ENCODE results near the gene PRIMA1. TPM values are rescaled to one million over a fixed set of nuclear protein-coding genes. Genes with fewer than 3 reads are reported as not detected.

The PRIMA1 gene
- total and polyA plus RNA-seq, 2 donors from 2014 or later, result 1.0 to 1.7 TPM

DNA sequence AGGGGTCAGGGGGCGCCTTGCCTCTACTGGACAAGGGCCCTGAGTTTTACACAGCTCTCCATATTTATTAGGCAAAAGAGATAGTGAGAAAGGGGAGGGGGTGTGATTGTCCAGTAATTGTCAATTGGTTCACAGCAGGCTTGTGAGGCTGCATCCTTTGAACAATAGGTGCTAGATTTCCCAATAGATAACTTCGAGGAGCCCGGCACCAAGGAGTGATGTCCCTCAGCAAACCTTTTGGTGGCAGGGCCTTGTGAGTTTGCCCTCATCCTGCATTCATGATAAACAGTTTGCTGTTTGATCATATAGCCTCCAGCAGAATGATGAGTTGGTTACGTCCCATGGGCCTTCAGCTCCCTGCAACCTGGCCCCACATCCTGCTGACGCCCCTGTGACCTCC, 2.7 kb upstream of the PRIMA1 start:
- intact Hi-C loops (cut with DNase I), result no loop called here

DNA sequence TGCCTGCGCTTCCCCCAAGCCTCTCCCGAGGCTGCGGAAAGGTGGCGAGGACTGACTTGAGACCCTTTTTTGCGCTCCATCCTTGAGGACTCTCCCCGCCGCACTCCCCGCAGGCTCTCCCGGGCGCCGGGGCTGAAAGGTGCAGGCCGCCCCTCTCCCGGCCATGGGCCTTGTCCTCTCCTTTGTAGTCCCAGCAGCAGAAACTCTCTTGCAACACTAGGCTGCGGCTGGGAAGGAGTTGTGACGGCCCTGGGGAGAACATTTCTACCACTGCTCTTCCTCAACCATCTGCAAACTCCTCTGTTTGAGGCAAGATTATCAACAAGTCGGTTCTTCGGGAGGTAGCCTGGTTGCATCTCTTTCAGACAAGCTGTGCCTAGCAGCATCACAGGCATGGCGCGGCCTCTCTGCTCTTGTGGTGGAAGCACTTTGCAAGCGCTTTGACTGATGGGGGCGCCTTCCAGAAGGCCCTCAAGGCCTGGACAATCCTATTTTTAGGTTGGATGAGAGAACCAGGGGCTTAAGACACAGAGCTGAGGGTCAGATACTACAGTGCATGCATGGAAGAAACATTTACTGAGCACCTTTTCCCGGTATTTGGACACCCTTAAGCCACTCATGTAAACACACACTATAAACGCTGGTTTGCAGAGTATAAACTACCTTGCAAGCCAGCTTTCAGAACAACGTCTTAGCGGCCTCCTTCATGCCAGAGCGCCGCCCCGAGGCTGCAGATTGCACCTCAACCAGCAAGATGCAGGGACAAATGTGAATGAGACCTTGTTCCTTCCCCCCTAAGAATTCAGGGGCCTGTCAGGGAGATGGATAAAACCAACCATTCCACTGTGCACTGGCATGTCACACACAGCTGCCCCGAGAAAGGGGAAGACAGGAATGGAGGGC, 1.2 kb upstream of the PRIMA1 start:
- TF ChIP-seq, protein P1, sequence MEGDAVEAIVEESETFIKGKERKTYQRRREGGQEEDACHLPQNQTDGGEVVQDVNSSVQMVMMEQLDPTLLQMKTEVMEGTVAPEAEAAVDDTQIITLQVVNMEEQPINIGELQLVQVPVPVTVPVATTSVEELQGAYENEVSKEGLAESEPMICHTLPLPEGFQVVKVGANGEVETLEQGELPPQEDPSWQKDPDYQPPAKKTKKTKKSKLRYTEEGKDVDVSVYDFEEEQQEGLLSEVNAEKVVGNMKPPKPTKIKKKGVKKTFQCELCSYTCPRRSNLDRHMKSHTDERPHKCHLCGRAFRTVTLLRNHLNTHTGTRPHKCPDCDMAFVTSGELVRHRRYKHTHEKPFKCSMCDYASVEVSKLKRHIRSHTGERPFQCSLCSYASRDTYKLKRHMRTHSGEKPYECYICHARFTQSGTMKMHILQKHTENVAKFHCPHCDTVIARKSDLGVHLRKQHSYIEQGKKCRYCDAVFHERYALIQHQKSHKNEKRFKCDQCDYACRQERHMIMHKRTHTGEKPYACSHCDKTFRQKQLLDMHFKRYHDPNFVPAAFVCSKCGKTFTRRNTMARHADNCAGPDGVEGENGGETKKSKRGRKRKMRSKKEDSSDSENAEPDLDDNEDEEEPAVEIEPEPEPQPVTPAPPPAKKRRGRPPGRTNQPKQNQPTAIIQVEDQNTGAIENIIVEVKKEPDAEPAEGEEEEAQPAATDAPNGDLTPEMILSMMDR (IDR thresholded peaks at IDR 0.05; ENCODE audit: borderline replicate concordance, extremely low read depth, insufficient read depth), result no peak
- no peaks in the 10 kb centered on the region for H3K36me3 ChIP-seq (ENCODE audit: control insufficient read depth in 2 of 3, insufficient read depth in 3 of 3, low read length in 3 of 3)
- H3K27ac ChIP-seq (ENCODE audit: low read depth in 2 of 2, low read length in 2 of 2), result no peak overlapping the region
- H3K9me3 ChIP-seq (ENCODE audit: control insufficient read depth in 2 of 3, insufficient read depth in 1 of 3, low read length in 3 of 3), result no peaks in the 10 kb centered on the region
- DNase-seq (no peak), FAIRE-seq (no peak)
- intact Hi-C loops (cut with DNase I), result no loop called here
- no peaks in the 10 kb centered on the region for H3K27me3 ChIP-seq (ENCODE audit: control insufficient read depth, insufficient read depth, low read length)
- no peaks in the 10 kb centered on the region for H3K4me1 ChIP-seq (ENCODE audit: control insufficient read depth in 2 of 3, insufficient read depth in 2 of 3, low read depth in 1 of 3, low read length in 3 of 3)
- no peak overlapping the region for H3K9ac ChIP-seq (ENCODE audit: low read length in 3 of 3)
- no peak overlapping the region for H3K4me3 ChIP-seq (ENCODE audit: low read length in 3 of 3)

More for the DNA sequence above, 2.7 kb upstream of the PRIMA1 start:
- FAIRE-seq, result no peak
- DNase-seq, result no peak
- H3K27me3 ChIP-seq (ENCODE audit: control insufficient read depth, insufficient read depth, low read length), result no peaks in the 10 kb centered on the region
- TF ChIP-seq, protein P1 (IDR thresholded peaks at IDR 0.05; ENCODE audit: borderline replicate concordance, extremely low read depth, insufficient read depth), result no peak
- H3K4me1 ChIP-seq (ENCODE audit: control insufficient read depth in 2 of 3, insufficient read depth in 2 of 3, low read depth in 1 of 3, low read length in 3 of 3), result no peaks in the 10 kb centered on the region
- no peaks in the 10 kb centered on the region for H3K36me3 ChIP-seq (ENCODE audit: control insufficient read depth in 2 of 3, insufficient read depth in 3 of 3, low read length in 3 of 3)
- H3K27ac ChIP-seq (ENCODE audit: low read depth in 2 of 2, low read length in 2 of 2), result no peak overlapping the region
- no peaks in the 10 kb centered on the region for H3K9me3 ChIP-seq (ENCODE audit: control insufficient read depth in 2 of 3, insufficient read depth in 1 of 3, low read length in 3 of 3)
- no peak overlapping the region for H3K9ac ChIP-seq (ENCODE audit: low read length in 3 of 3)
- H3K4me3 ChIP-seq (ENCODE audit: low read length in 3 of 3), result no peak overlapping the region

DNA sequence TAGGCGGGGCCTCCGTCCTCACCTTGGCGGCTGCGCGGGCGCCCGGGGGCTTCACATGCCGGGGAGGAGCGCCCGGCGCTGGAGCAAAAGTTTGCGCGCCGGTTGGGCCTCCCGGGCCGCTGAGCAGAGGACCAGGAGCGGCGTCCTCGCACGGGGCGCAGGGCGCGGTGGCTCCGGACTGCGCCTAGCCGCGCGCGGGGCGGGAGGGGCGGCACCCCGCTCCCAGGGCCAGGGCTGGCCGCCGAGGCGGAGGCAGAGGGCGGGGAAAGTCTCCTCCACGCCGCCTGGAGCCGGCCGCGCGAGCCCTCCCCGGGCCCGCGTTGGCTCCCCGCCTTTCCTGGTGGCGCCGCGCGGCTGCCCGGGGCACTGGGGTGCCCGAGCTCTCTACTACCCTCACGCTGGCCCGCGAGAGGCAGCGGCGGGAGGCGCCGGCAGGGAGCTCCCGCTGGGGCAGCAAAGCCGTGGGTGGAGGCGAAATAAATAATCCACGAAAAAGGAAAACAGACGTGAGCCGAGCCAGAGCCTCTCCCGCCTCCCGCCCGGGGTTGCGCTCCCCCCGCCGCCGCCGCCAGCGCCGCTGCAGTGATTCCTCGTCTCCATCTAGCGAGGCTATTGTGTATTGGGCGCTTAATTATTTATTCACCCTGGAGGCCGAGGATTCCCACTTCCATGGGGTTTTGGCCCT, 400 bp upstream of the PRIMA1 start:
- TF ChIP-seq, protein P1 (IDR thresholded peaks at IDR 0.05; ENCODE audit: borderline replicate concordance, extremely low read depth, insufficient read depth), result peak; percentile 35
- intact Hi-C loops (cut with DNase I), result no loop called here

More for the DNA sequence above, 400 bp upstream of the PRIMA1 start:
- no peaks in the 10 kb centered on the region for H3K27me3 ChIP-seq (ENCODE audit: control insufficient read depth, insufficient read depth, low read length)
- peak overlapping the region in 1 of 3 donors; percentile 21 for H3K4me3 ChIP-seq (ENCODE audit: low read length in 3 of 3)
- H3K9me3 ChIP-seq (ENCODE audit: control insufficient read depth in 2 of 3, insufficient read depth in 1 of 3, low read length in 3 of 3), result no peaks in the 10 kb centered on the region
- H3K27ac ChIP-seq (ENCODE audit: low read depth in 2 of 2, low read length in 2 of 2), result no peak overlapping the region
- no peaks in the 10 kb centered on the region for H3K36me3 ChIP-seq (ENCODE audit: control insufficient read depth in 2 of 3, insufficient read depth in 3 of 3, low read length in 3 of 3)
- H3K4me1 ChIP-seq (ENCODE audit: control insufficient read depth in 2 of 3, insufficient read depth in 2 of 3, low read depth in 1 of 3, low read length in 3 of 3), result no peaks in the 10 kb centered on the region
- no peak overlapping the region for H3K9ac ChIP-seq (ENCODE audit: low read length in 3 of 3)
- FAIRE-seq (no peak), DNase-seq (peak in 4 of 5 donors; percentile 68 to 81 (median 74))
